CD14-positive monocyte (primary cell): ENCODE data around the gene NPR3. TPM values are rescaled to one million over a fixed set of nuclear protein-coding genes. Genes with fewer than 3 reads are reported as not detected.

ENCODE experiments used
- DNase-seq, 3 donors: peaks; one replicate each; pipeline ENCODE4 v3.0.0-alpha.2; 2011 to 2022
- H2AFZ ChIP-seq: 2 replicates; pipeline ENCODE4 v1.6.0; 2012; ENCODE audit warnings: mild to moderate bottlenecking, low read depth, low read length, inconsistent platforms; ENCODE audit not compliant: insufficient read depth, poor library complexity, severe bottlenecking
- H3K27ac ChIP-seq, 2 donors: 1 replicate in 1 of 2; 2 replicates in 1 of 2; pipeline ENCODE4 v1.5.1; 2012 to 2013; ENCODE audit warnings: low read length in 2 of 2, control low read depth in 1 of 2, inconsistent platforms in 1 of 2, low read depth in 1 of 2, mild to moderate bottlenecking in 1 of 2
- H3K27me3 ChIP-seq, 2 donors: one replicate each; pipeline versions ENCODE4 v1.6.0 to v1.6.1; 2011 to 2013; ENCODE audit warnings: low read length in 2 of 2; ENCODE audit not compliant: control insufficient read depth in 2 of 2, insufficient read depth in 2 of 2
- H3K36me3 ChIP-seq, 2 donors: replicated peaks in 1 of 2; 1 replicate in 1 of 2; 2 replicates in 1 of 2; pipeline versions ENCODE4 v1.5.1 to v1.6.1; 2012 to 2013; ENCODE audit warnings: low read length in 2 of 2, control low read depth in 1 of 2, inconsistent platforms in 1 of 2, mild to moderate bottlenecking in 1 of 2; ENCODE audit not compliant: insufficient read depth in 2 of 2, control insufficient read depth in 1 of 2
- H3K4me1 ChIP-seq, 2 donors: 1 replicate in 1 of 2; 2 replicates in 1 of 2; pipeline versions ENCODE4 v1.5.1 to v1.6.1; 2012 to 2013; ENCODE audit warnings: low read length in 2 of 2, control low read depth in 1 of 2, inconsistent platforms in 1 of 2, mild to moderate bottlenecking in 1 of 2, moderate library complexity in 1 of 2; ENCODE audit not compliant: insufficient read depth in 2 of 2, control insufficient read depth in 1 of 2
- H3K4me2 ChIP-seq: replicated peaks from 2 replicates; pipeline ENCODE3; 2012; ENCODE audit warnings: low read length, moderate library complexity, mild to moderate bottlenecking; ENCODE audit not compliant: poor library complexity, severe bottlenecking; ENCODE audit errors: extremely low read depth
- H3K4me3 ChIP-seq, 3 experiments: fragments of 200-600 bp in 1 of 3; sonication (generic) in 1 of 3; replicated peaks in 1 of 3; 1 replicate in 2 of 3; 2 replicates in 1 of 3; pipeline ENCODE4 v1.5.1; 2011 to 2013; ENCODE audit warnings: low read length in 3 of 3, mild to moderate bottlenecking in 3 of 3, control low read depth in 2 of 3, low read depth in 2 of 3, inconsistent platforms in 1 of 3, moderate library complexity in 1 of 3
- H3K79me2 ChIP-seq: 2 replicates; pipeline ENCODE4 v1.6.0; 2012; ENCODE audit warnings: mild to moderate bottlenecking, control low read depth, inconsistent platforms, low read length, moderate library complexity; ENCODE audit not compliant: insufficient read depth
- H3K9ac ChIP-seq: 2 replicates; pipeline ENCODE4 v1.6.0; 2017; ENCODE audit warnings: low read length, mild to moderate bottlenecking; ENCODE audit not compliant: insufficient read depth, poor library complexity, severe bottlenecking
- H3K9me3 ChIP-seq, 2 donors: replicated peaks in 1 of 2; 1 replicate in 1 of 2; 2 replicates in 1 of 2; pipeline versions ENCODE4 v1.5.1 to v1.6.1; 2012 to 2013; ENCODE audit warnings: low read length in 2 of 2, control low read depth in 1 of 2; ENCODE audit not compliant: control insufficient read depth in 1 of 2, insufficient read depth in 1 of 2
- H4K20me1 ChIP-seq: 2 replicates; pipeline ENCODE4 v1.6.0; 2012; ENCODE audit warnings: mild to moderate bottlenecking, low read length, control low read depth, moderate library complexity; ENCODE audit not compliant: insufficient read depth
- H3K27ac Mint-ChIP-seq, 7 donors: one replicate each; pipeline ENCODE4 v1.8.0; 2020; ENCODE audit warnings: mild to moderate bottlenecking in 7 of 7, mixed read lengths in 7 of 7, moderate library complexity in 6 of 7, inconsistent platforms in 2 of 7
- H3K27me3 Mint-ChIP-seq, 3 donors: one replicate each; pipeline ENCODE4 v1.8.0; 2021 to 2022; ENCODE audit warnings: low read depth in 3 of 3, mild to moderate bottlenecking in 3 of 3, mixed read lengths in 3 of 3, moderate library complexity in 3 of 3, inconsistent platforms in 1 of 3
- H3K36me3 Mint-ChIP-seq, 2 donors: one replicate each; pipeline ENCODE4 v1.8.0; 2020; ENCODE audit warnings: mixed read lengths in 2 of 2, inconsistent platforms in 1 of 2, mild to moderate bottlenecking in 1 of 2
- H3K4me1 Mint-ChIP-seq: one replicate; pipeline ENCODE4 v1.8.0; 2020; ENCODE audit warnings: mild to moderate bottlenecking, mixed read lengths
- H3K4me3 Mint-ChIP-seq, 2 donors: one replicate each; pipeline ENCODE4 v1.8.0; 2020; ENCODE audit warnings: mild to moderate bottlenecking in 2 of 2, mixed read lengths in 2 of 2, moderate library complexity in 1 of 2
- H3K9me3 Mint-ChIP-seq, 7 donors: one replicate each; pipeline ENCODE4 v1.8.0; 2020 to 2022; ENCODE audit warnings: mixed read lengths in 7 of 7, mild to moderate bottlenecking in 6 of 7, moderate library complexity in 6 of 7, inconsistent platforms in 2 of 7
- WGBS: methylation state at CpG from one replicate; pipeline ENCODE4 v1.1.5; 2013; ENCODE audit warnings: missing lambda C conversion rate; ENCODE audit not compliant: insufficient coverage; 5-methylcytosine and 5-hydroxymethylcytosine counted together
- intact Hi-C, 2 donors: fragments of 100-400 bp; cut with micrococcal nuclease; formaldehyde crosslinking; loops; one replicate each; pipeline versions ENCODE4 v1.15.0 to v1.15.1; 2023
- polyA plus RNA-seq, 3 donors: library from polyadenylated mRNA; depleted of rRNA in 1 of 3; unstranded in 2 of 3; stranded (reverse) in 1 of 3; fragments of 300-500 nt in 2 of 3; fragments of >200 nt in 1 of 3; fragmentation: Illumina TruSeq in 2 of 3; gene quantifications; 1 replicate in 2 of 3; 2 replicates in 1 of 3; pipeline ENCODE4 v1.2.3, GENCODE V29; 2012 to 2021
- TF ChIP-seq, protein P1 (sequence below): fragments of 200-600 bp; IDR thresholded peaks from one replicate; pipeline ENCODE4 v1.8.0; 2022; ENCODE audit warnings: antibody characterized with exemption, mild to moderate bottlenecking

NPR3 gene
- polyA plus RNA-seq, 3 donors: not detected

DNA sequence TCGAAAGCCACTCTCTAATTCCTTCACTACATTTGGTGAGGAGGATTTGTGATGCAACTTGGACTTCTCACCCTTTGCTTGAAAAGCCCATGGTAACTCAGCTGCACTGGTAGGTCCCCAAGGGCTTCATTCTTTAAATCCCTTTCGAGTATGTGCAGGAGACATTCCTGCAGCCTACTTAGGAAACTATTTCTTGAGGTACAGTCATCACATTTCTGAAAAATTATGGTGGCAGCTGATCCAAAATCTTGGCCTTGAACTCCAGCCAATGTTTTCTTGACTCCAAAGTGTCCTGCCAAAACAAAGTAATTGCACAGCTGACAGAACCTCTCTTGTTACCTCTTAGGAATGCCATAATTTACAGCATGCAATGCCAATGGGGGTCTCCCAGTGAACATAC lies 99.7 kb downstream of the NPR3 start:
- H3K4me1 ChIP-seq: no peaks in the 10 kb centered on the region
- H3K4me3 Mint-ChIP-seq: no peak overlapping the region

DNA sequence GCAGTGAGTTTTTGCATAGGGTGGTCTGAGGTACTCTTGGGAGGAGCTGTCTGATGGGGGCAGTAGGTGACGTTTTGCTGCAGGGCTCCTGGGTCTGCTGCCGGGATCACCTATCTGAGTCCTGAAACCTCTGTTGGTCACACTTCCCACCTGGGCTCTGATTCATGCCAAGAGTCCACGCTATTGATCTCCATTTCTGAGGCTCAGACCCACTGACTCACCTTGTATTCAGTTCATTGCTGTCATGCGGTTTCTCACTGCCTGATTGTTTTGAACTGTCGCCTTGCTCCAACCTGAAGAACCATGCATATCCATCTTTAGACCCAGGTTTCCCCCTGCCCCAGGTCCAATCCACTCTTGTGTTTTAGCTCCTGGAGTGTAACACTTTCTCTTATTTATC lies 101.3 kb downstream of the NPR3 start:
- no peak for DNase-seq
- TF ChIP-seq, protein P1, sequence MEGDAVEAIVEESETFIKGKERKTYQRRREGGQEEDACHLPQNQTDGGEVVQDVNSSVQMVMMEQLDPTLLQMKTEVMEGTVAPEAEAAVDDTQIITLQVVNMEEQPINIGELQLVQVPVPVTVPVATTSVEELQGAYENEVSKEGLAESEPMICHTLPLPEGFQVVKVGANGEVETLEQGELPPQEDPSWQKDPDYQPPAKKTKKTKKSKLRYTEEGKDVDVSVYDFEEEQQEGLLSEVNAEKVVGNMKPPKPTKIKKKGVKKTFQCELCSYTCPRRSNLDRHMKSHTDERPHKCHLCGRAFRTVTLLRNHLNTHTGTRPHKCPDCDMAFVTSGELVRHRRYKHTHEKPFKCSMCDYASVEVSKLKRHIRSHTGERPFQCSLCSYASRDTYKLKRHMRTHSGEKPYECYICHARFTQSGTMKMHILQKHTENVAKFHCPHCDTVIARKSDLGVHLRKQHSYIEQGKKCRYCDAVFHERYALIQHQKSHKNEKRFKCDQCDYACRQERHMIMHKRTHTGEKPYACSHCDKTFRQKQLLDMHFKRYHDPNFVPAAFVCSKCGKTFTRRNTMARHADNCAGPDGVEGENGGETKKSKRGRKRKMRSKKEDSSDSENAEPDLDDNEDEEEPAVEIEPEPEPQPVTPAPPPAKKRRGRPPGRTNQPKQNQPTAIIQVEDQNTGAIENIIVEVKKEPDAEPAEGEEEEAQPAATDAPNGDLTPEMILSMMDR: no peak
- H3K27ac Mint-ChIP-seq: no peak overlapping the region
- H3K36me3 Mint-ChIP-seq: no peaks in the 10 kb centered on the region
- no peaks in the 10 kb centered on the region for H3K27me3 Mint-ChIP-seq
- H3K4me2 ChIP-seq: no peak overlapping the region
- H3K79me2 ChIP-seq: no peaks in the 10 kb centered on the region
- no peak overlapping the region for H3K4me3 Mint-ChIP-seq
- peaks cover 2 to 7% (median 2%) of the 10 kb centered on the region in 7 donors for H3K9me3 Mint-ChIP-seq
- H3K4me3 ChIP-seq: no peak overlapping the region
- H2AFZ ChIP-seq: no peak overlapping the region
- H3K27me3 ChIP-seq: no peaks in the 10 kb centered on the region
- no peaks in the 10 kb centered on the region for H3K4me1 Mint-ChIP-seq
- H4K20me1 ChIP-seq: no peaks in the 10 kb centered on the region
- H3K27ac ChIP-seq: no peak overlapping the region
- H3K9ac ChIP-seq: no peak overlapping the region
- no peaks in the 10 kb centered on the region for H3K36me3 ChIP-seq
- 92% methylated on average over 5 of the region's 5 CpGs for WGBS
- intact Hi-C loops: no loop called here
- H3K9me3 ChIP-seq: no peaks in the 10 kb centered on the region
- H3K4me1 ChIP-seq: no peaks in the 10 kb centered on the region

More for the DNA sequence above, 99.7 kb downstream of the NPR3 start:
- no peak for DNase-seq
- intact Hi-C loops: no loop called here
- H3K27ac Mint-ChIP-seq: no peak overlapping the region
- Histone ChIP-seq H3K4me2 (no peak overlapping the region), H4K20me1 (no peaks in the 10 kb centered on the region), H3K27me3 (no peaks in the 10 kb centered on the region), H3K9ac (no peak overlapping the region), H2AFZ (no peak overlapping the region), H3K27ac (no peak overlapping the region), H3K36me3 (no peaks in the 10 kb centered on the region), H3K9me3 (no peaks in the 10 kb centered on the region), H3K4me3 (no peak overlapping the region), H3K79me2 (no peaks in the 10 kb centered on the region)
- no peaks in the 10 kb centered on the region for H3K4me1 Mint-ChIP-seq
- H3K36me3 Mint-ChIP-seq: no peaks in the 10 kb centered on the region
- peaks cover 0 to 4% (median 4%) of the 10 kb centered on the region in 7 donors for H3K9me3 Mint-ChIP-seq
- H3K27me3 Mint-ChIP-seq: no peaks in the 10 kb centered on the region
- WGBS: no CpG with 5 or more reads among the region's 2 CpGs
- TF ChIP-seq, protein P1: no peak
